Measurements from ENCODE around the gene FBXO10.
"Not testable (repeated sequence)": the region's sequence is repeated elsewhere in the genome, so short reads cannot be mapped to it uniquely, and the experiment has no call there.

The FBXO10 gene

DNA sequence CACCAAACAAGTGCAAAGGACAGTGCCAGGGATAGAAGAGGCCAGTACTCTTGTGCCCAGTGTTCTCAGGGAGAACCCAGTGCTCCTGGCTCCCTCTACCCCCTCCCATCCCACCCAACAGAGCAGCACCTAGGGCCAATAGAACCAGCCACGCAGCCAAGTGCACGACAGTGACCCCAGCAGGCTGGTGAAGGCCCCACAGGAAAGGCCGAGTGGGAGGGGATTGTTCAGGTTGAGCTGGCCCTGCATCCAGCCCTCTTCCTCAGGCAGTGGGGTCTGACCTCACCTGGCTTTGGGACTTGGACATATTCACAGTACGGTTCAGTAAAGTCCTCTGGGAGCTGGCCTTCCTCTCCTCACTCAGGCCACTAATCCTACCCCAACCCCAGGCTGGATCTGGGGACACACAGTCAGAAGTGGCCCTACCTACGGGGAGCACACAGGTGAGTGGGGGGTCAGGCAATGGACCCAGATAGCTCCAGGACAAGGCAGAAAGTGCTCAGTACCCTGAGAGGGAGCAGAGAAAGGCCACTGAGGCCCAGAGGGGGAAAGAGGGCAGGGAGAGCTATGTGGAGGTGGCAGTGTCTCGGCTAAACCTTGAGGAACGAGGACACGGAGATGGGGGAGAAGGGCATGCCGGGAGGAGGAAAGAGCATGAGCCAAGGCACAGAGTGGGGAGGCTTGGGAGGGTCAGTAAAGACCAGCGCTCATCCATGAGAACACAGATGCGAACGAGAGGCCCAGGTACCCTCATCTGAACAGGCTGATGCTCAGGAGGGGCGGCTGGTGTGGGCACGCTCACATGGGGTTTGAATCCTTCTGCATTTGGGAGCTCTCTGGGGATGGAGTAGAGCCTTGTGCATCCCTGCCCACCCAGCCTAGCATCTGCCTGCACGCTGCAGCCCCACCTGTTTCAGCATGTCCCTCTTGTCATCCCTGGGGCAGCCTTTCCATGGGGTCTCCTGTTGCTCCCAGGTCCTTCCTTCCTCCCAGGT, 64.9 kb downstream of the FBXO10 start:
- DNase-seq: no peak

- not testable (repeated sequence) for DNase-seq
Observed at GRCh38 chr9:37510053-37510452, 66.1 kb downstream of the FBXO10 start.

DNA sequence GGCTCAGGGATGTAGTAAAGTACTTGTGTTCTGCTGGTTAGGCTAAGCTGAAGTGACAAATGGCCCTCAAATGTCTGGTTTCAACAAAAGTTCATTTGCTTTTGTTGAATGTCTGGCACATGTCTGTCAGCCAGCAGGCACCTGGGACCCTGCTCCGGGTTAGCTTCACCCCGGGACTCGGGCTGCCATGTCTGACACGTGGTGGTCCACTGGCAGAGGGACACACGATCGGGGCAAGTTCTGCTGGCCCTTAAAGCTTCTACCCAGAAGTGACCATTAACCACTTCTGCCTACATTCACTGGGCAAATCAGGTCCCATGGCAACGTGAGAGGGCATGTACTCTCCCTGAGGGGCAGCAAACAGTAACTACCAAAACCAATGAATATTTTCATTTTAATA, 66.6 kb downstream of the FBXO10 start:
- DNase-seq: no peak

GRCh38 chr9:37508834-37509206, 67.4 kb downstream of the FBXO10 start:
- no peak for DNase-seq

- DNase-seq: peak in 1 of 2 donors; percentile 38
Observed at GRCh38 chr9:37508135-37508833, 67.9 kb downstream of the FBXO10 start.

- no peak for DNase-seq
Observed at GRCh38 chr9:37507566-37508134, 68.5 kb downstream of the FBXO10 start.

DNA sequence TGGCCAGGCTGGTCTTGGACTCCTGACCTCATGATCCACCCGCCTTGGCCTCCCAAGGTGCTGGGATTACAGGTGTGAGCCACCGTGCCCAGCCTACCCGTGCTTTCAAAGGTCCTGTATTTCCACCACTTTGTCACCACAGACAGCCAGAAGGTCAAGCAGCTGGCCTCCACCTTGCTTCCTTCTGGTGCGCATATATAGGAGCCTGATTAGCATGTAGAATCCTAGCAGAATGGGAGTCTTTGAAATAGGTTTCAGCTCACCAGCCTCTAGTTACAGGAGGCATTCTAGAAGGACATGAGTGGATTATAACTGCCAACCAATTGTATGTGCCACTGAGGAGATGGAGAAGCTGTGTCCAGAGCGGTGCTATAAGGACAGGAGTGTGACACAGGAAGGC, 71.6 kb downstream of the FBXO10 start:
- no peak for DNase-seq

DNA sequence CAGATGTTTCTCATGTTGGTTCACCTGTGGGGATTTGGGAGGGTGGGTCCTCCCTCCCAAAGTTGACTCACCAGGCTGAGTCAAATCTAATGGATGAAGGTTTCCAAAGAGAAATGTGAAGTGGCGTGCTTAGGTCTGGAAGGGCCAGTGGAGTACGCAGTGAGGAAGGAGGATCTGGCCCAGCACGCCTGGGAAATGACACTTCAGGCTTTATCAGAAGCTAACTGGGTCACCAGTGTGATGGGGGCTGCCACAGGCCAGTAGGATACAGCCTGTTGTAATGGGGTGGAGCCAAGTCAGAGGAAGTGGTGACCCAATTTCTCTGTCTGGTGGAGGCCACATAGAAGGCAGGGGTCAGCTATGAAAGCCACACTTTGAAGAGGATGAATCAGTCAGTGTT, 72.4 kb downstream of the FBXO10 start:
- DNase-seq: no peak

- no peak for DNase-seq
Observed at GRCh38 chr9:37501957-37502596, 74.1 kb downstream of the FBXO10 start.

DNA sequence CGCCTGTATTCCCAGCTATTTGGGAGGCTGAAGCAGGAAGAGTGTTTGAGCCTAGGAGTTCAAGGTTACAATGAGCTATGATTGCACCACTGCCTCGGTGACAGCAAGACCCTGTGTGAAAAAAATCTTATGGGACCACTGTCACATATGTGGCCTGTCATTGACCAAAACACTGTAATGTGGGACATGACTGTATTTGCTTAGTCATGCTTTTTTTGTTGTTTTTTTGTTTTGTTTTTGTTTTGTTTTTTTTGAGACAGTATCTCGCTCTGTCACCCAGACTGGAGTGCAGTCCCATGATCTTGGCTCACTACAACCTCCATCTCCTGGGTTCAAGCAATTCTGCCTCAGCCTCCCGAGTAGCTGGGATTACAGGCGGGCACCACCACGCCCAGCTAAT, 76.9 kb downstream of the FBXO10 start:
- no peak for DNase-seq

DNA sequence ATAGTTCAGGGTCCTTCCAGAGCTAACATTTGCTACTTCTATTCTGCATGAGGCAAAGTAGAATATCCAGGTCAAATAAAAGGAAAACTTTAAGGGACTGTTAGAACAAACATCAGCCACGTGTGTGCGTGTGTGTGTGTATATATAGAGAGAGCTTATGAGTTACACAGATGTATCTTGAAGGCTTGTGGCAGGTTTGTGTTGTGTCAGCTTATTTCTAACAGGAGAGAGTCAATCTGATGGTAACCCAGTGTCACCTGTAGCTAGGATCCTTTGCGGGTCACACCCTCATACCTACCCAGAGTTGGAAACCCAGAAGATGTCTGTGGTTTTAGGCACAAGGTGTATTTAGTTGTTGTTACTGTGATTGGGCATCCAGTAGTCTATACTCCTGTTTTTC, 77.7 kb downstream of the FBXO10 start:
- DNase-seq: no peak

- no peak for DNase-seq
Observed at GRCh38 chr9:37497320-37497719, 78.9 kb downstream of the FBXO10 start.

- no peak for DNase-seq
Observed at GRCh38 chr9:37496020-37496419, 80.2 kb downstream of the FBXO10 start.

- DNase-seq: no peak
Observed at GRCh38 chr9:37495571-37495970, 80.6 kb downstream of the FBXO10 start.

DNA sequence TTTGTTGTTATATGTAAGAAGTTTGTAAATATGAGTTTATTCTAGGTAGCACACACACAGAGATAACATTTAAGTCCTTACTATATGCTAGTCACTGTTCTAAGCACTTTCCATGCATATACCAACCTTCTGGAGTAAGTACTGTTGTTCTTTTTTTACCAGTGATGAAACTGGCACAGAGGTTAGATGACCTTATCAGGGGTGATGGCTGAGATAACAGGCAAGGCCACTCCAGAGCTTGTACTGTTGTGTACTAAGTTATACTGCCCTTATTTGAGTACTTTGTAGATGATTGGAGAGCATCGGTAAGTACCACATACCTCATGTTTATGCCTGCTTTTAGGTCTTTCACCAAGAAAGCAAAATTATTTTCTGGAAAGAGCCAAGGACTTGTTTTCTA, 84.2 kb downstream of the FBXO10 start:
- DNase-seq: no peak

- DNase-seq: no peak
Observed at GRCh38 chr9:37486616-37487548, 89.3 kb downstream of the FBXO10 start.

DNA sequence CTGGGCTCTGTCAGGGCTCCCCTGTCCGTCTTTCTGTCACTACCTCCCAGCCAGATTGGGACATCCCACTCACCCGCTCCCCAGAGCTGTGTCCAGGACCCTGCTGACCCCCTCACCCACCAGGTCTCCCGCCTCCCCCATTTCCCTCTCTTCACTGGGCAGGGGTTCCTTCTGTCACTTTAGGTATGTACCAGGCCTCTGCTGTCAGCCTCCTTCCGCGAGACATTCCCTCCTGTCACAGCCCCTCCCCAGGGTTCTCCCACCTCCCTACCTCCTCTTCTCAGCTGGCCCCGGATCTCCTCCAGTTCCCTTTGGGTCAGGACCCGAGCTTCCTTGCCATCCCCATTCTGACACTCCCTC, 89.9 kb downstream of the FBXO10 start:
- DNase-seq: no peak

DNA sequence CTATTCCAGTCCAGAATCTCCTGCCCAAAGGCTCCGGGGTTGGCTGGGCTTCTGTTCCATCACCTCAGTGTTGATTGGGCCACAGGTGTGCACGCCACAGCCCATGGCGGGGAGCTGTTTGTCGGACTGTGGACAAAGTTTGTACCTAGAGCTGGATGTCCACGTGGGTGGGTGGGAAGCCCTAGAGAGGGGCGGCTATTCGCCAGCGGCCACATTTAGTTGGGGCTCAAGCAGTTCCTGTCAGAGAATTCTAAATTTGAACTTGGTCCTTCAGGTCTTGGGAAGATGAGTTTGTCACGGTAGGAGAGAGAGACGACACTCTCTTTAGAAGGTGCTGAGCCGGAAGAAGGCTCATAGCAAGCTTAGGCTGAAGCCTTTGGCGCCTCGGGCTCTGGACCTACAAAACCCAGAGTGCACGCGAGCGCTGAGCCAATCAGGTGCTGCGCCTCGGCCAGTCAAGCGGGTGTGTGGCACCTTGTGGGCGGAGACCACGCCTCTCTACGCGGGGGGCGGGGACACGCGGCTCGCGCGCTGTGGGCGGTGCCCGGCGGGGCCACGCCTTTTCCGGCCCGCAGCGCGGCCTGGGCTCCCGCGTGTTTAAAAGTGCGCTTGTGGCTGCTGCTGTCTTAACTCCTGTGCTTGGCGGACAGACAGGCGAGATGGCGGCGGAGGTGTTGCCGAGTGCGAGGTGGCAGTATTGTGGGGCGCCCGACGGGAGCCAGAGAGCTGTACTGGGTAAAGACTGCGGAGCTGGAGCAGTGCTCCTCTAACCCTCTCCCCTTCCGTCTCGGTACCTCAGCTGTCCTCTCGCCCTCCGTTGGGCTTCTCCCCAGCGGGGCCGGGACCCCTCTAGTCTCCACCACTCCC, 90.6 kb downstream of the FBXO10 start, which contains the start of gene POLR1E:
POLR1E (plus strand) TSS at position 560 of the 867 bp plus-strand sequence; CDS start at position 660, 100 bp downstream.
- DNase-seq: peak; percentile 87 to 96

DNA sequence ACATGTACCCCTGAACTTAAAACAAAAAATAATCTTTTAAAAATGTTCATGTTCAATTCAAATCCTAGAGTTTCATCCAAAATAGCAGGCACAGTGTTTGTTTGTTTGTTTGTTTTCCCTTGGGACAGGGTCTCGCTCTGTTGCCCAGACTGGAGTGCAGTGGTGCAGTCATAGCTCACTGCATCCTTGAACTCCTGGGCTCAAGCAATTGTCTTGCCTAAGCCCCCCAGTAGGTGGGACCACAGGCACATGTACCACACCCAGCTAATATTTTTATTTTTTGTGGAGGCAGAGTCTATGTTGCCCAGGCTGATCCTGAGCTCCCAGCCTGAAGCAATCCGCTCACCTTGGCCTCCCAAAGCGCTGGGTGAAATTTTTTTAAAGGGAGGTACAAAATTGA, 95.4 kb downstream of the FBXO10 start:
- no peak for DNase-seq

GRCh38 chr9:37477987-37478619, 98.1 kb downstream of the FBXO10 start:
- not testable (repeated sequence) for DNase-seq

Data from inflammatory macrophage treated with lipopolysaccharide for 1 hour (primary cell).